ENCODE data around the gene BANF2.

Gene BANF2

GRCh38 chr20:17783671-17784070 lies 83.9 kb downstream of the BANF2 start:
- no peak overlapping the region for H3K9ac ChIP-seq (ENCODE audit: low read length)
- H4K20me1 ChIP-seq (ENCODE audit: insufficient read depth, low read length), result no peaks in the 10 kb centered on the region
- no peak for TF ChIP-seq EZH2phosphoT487 (IDR thresholded peaks at IDR 0.05; ENCODE audit: low read length)
- no peak for TF ChIP-seq EZH2 (optimal IDR thresholded peaks at IDR 0.05; ENCODE audit: low read depth, low read length)
- TF ChIP-seq, protein P1, sequence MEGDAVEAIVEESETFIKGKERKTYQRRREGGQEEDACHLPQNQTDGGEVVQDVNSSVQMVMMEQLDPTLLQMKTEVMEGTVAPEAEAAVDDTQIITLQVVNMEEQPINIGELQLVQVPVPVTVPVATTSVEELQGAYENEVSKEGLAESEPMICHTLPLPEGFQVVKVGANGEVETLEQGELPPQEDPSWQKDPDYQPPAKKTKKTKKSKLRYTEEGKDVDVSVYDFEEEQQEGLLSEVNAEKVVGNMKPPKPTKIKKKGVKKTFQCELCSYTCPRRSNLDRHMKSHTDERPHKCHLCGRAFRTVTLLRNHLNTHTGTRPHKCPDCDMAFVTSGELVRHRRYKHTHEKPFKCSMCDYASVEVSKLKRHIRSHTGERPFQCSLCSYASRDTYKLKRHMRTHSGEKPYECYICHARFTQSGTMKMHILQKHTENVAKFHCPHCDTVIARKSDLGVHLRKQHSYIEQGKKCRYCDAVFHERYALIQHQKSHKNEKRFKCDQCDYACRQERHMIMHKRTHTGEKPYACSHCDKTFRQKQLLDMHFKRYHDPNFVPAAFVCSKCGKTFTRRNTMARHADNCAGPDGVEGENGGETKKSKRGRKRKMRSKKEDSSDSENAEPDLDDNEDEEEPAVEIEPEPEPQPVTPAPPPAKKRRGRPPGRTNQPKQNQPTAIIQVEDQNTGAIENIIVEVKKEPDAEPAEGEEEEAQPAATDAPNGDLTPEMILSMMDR (IDR thresholded peaks at IDR 0.05; ENCODE audit: low read length), result no peak
- H3K4me2 ChIP-seq (ENCODE audit: low read depth, low read length), result no peak overlapping the region
- H2AFZ ChIP-seq (ENCODE audit: low read length), result peak overlapping the region; percentile 39
- peaks cover 22% of the 10 kb centered on the region for H3K4me1 ChIP-seq (ENCODE audit: low read length)
- H3K9me2 ChIP-seq (replicated peaks; ENCODE audit: insufficient read depth, low read length), result no peaks in the 10 kb centered on the region
- H3K79me2 ChIP-seq (ENCODE audit: low read length), result no peaks in the 10 kb centered on the region
- no peaks in the 10 kb centered on the region for H3K27me3 ChIP-seq (replicated peaks; ENCODE audit: insufficient read depth, low read length)
- no peaks in the 10 kb centered on the region for H3K36me3 ChIP-seq (replicated peaks; ENCODE audit: insufficient read depth, low read length)
- H3F3A ChIP-seq (ENCODE audit: insufficient read depth, low read length), result no peaks in the 10 kb centered on the region
- H3K9me3 ChIP-seq (replicated peaks; ENCODE audit: insufficient read depth, low read length), result no peaks in the 10 kb centered on the region
- no peak overlapping the region for H3K4me3 ChIP-seq (ENCODE audit: low read length)
- H3K27ac ChIP-seq (ENCODE audit: low read length), result no peak overlapping the region; the same call in 1 of the 2 replicates
- DNase-seq, result no peak

DNA sequence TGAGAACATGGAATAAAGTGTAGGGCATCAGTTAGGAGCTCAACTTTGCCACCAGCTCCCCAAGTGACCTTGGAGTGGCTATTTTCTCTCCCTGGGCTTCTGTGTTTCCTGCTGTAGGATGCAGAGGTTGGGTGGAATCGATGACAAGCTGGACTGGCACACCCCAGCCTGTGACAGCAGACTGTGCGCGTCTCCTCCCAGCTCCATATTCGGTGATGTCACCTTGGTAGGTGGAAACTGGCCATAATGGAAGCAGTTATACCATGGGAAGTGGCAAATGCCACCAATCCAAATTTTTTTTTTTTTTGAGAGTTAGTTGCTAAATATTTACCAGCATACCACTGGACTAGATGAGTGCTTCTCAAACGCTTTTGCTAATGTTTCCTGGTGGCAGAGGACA lies 85.2 kb downstream of the BANF2 start:
- no peaks in the 10 kb centered on the region for H3K79me2 ChIP-seq (ENCODE audit: low read length)
- no peak for DNase-seq
- no peaks in the 10 kb centered on the region for H3K9me2 ChIP-seq (replicated peaks; ENCODE audit: insufficient read depth, low read length)
- no peak overlapping the region for H3K4me3 ChIP-seq (ENCODE audit: low read length)
- H3K27ac ChIP-seq (ENCODE audit: low read length), result no peak overlapping the region
- H3K9me3 ChIP-seq (replicated peaks; ENCODE audit: insufficient read depth, low read length), result no peaks in the 10 kb centered on the region
- H3K4me1 ChIP-seq (ENCODE audit: low read length), result peaks cover 22% of the 10 kb centered on the region
- H4K20me1 ChIP-seq (ENCODE audit: insufficient read depth, low read length), result no peaks in the 10 kb centered on the region
- no peaks in the 10 kb centered on the region for H3F3A ChIP-seq (ENCODE audit: insufficient read depth, low read length)
- TF ChIP-seq EZH2 (optimal IDR thresholded peaks at IDR 0.05; ENCODE audit: low read depth, low read length) (no peak), EZH2phosphoT487 (IDR thresholded peaks at IDR 0.05; ENCODE audit: low read length) (no peak)
- TF ChIP-seq, protein P1 (IDR thresholded peaks at IDR 0.05; ENCODE audit: low read length), result no peak
- no peaks in the 10 kb centered on the region for H3K36me3 ChIP-seq (replicated peaks; ENCODE audit: insufficient read depth, low read length)
- no peak overlapping the region for H3K4me2 ChIP-seq (ENCODE audit: low read depth, low read length)
- H2AFZ ChIP-seq (ENCODE audit: low read length), result no peak overlapping the region
- H3K27me3 ChIP-seq (replicated peaks; ENCODE audit: insufficient read depth, low read length), result no peaks in the 10 kb centered on the region
- no peak overlapping the region for H3K9ac ChIP-seq (ENCODE audit: low read length)
